Subcutaneous preadipocyte (primary cell): ENCODE measurements around the gene ZBTB43. TPM values are rescaled to one million over a fixed set of nuclear protein-coding genes. Genes with fewer than 3 reads are reported as not detected.

Experiments used
- total RNA-seq: library from RNA; depleted of rRNA; stranded (reverse); fragments of >200 nt; gene quantifications from 2 replicates; pipeline ENCODE4 v1.2.3, GENCODE V29; 2012

Gene ZBTB43
- 8.8 and 71.7 TPM in 2 replicates for total RNA-seq

GRCh38 chr9:126804696-126805553 lies at the start of gene ZBTB43:
TSS of gene ZBTB43 (plus strand) at chr9:126805040. CDS start at chr9:126832510, 27,470 bp downstream.

GRCh38 chr9:126860077-126860756 lies 55.4 kb downstream of the ZBTB43 start, which contains the start of gene ZBTB34:
TSS of gene ZBTB34 (plus strand) at chr9:126860639. CDS start at chr9:126879400, 18,761 bp downstream.

Other genes with a start within 250 kb of the ZBTB43 start
- gene LMX1B, start 191.1 kb upstream of the ZBTB43 start, total RNA-seq: under 0.01 TPM in 1 of 2 replicates, not detected in the other
- 5.5 and 6.1 TPM in 2 replicates for gene ZBTB34, start 55.6 kb downstream of the ZBTB43 start, total RNA-seq
- gene RALGPS1, start 109.7 kb downstream of the ZBTB43 start, total RNA-seq: 2.0 and 3.3 TPM in 2 replicates